Measurements from ENCODE around the gene CPEB4. TPM values are rescaled to one million over a fixed set of nuclear protein-coding genes. Genes with fewer than 3 reads are reported as not detected.

The CPEB4 gene
- total RNA-seq, 1 donor from 2014 or later: 14.1 TPM

GRCh38 chr5:173933901-173934300, 45.8 kb downstream of the CPEB4 start:
- DNase-seq (ENCODE audit: low spot score): no peak
- no peak overlapping the region for H3K27ac Mint-ChIP-seq
- no peaks in the 10 kb centered on the region for H3K9me3 Mint-ChIP-seq
- intact Hi-C loops (cut with micrococcal nuclease): loop anchor here (1.0 kb wide), 1 partner anchor 24 kb away; no protein-coding TSS in a partner anchor
- peaks cover 6% of the 10 kb centered on the region for H3K36me3 Mint-ChIP-seq (ENCODE audit: low read depth)
- H3K4me3 Mint-ChIP-seq: no peak overlapping the region
- no peaks in the 10 kb centered on the region for H3K4me1 Mint-ChIP-seq (ENCODE audit: low read depth)
- H3K27me3 Mint-ChIP-seq (ENCODE audit: insufficient read depth): no peaks in the 10 kb centered on the region

- Mint-ChIP-seq H3K27me3 (ENCODE audit: insufficient read depth) (no peaks in the 10 kb centered on the region), H3K9me3 (no peaks in the 10 kb centered on the region), H3K4me3 (no peak overlapping the region), H3K27ac (no peak overlapping the region), H3K36me3 (ENCODE audit: low read depth) (peaks cover 6% of the 10 kb centered on the region), H3K4me1 (ENCODE audit: low read depth) (no peaks in the 10 kb centered on the region)
- intact Hi-C loops (cut with micrococcal nuclease): no loop called here
- no peak for DNase-seq (ENCODE audit: low spot score)
These were observed 47.2 kb downstream of the CPEB4 start for GRCh38 chr5:173935396-173935795.

- intact Hi-C loops (cut with micrococcal nuclease): no loop called here
- Mint-ChIP-seq H3K4me1 (ENCODE audit: low read depth) (no peaks in the 10 kb centered on the region), H3K27ac (no peak overlapping the region), H3K4me3 (no peak overlapping the region), H3K27me3 (ENCODE audit: insufficient read depth) (no peaks in the 10 kb centered on the region), H3K9me3 (no peaks in the 10 kb centered on the region), H3K36me3 (ENCODE audit: low read depth) (peaks cover 3% of the 10 kb centered on the region)
- no peak for DNase-seq (ENCODE audit: low spot score)
These were observed 52.1 kb downstream of the CPEB4 start for GRCh38 chr5:173940269-173940668.

GRCh38 chr5:173941102-173941501, 53.0 kb downstream of the CPEB4 start:
- Mint-ChIP-seq H3K4me3 (no peak overlapping the region), H3K4me1 (ENCODE audit: low read depth) (no peaks in the 10 kb centered on the region), H3K27me3 (ENCODE audit: insufficient read depth) (no peaks in the 10 kb centered on the region), H3K36me3 (ENCODE audit: low read depth) (peaks cover 5% of the 10 kb centered on the region), H3K9me3 (no peaks in the 10 kb centered on the region), H3K27ac (no peak overlapping the region)
- intact Hi-C loops (cut with micrococcal nuclease): no loop called here
- no peak for DNase-seq (ENCODE audit: low spot score)

GRCh38 chr5:173941758-173942401, 53.7 kb downstream of the CPEB4 start:
- no peaks in the 10 kb centered on the region for H3K4me1 Mint-ChIP-seq (ENCODE audit: low read depth)
- H3K9me3 Mint-ChIP-seq: no peaks in the 10 kb centered on the region
- H3K4me3 Mint-ChIP-seq: no peak overlapping the region
- H3K36me3 Mint-ChIP-seq (ENCODE audit: low read depth): peaks cover 5% of the 10 kb centered on the region
- no peak overlapping the region for H3K27ac Mint-ChIP-seq
- intact Hi-C loops (cut with micrococcal nuclease): no loop called here
- no peaks in the 10 kb centered on the region for H3K27me3 Mint-ChIP-seq (ENCODE audit: insufficient read depth)
- no peak for DNase-seq (ENCODE audit: low spot score)

- peaks cover 16% of the 10 kb centered on the region for H3K36me3 Mint-ChIP-seq (ENCODE audit: low read depth)
- no peaks in the 10 kb centered on the region for H3K9me3 Mint-ChIP-seq
- H3K4me3 Mint-ChIP-seq: no peak overlapping the region
- DNase-seq (ENCODE audit: low spot score): no peak
- H3K27ac Mint-ChIP-seq: no peak overlapping the region
- H3K4me1 Mint-ChIP-seq (ENCODE audit: low read depth): no peaks in the 10 kb centered on the region
- intact Hi-C loops (cut with micrococcal nuclease): no loop called here
- no peaks in the 10 kb centered on the region for H3K27me3 Mint-ChIP-seq (ENCODE audit: insufficient read depth)
These were observed 56.4 kb downstream of the CPEB4 start for GRCh38 chr5:173944511-173944910.

- intact Hi-C loops (cut with micrococcal nuclease): no loop called here
- DNase-seq (ENCODE audit: low spot score): no peak
- H3K4me1 Mint-ChIP-seq (ENCODE audit: low read depth): no peaks in the 10 kb centered on the region
- H3K9me3 Mint-ChIP-seq: no peaks in the 10 kb centered on the region
- H3K4me3 Mint-ChIP-seq: no peak overlapping the region
- no peak overlapping the region for H3K27ac Mint-ChIP-seq
- H3K36me3 Mint-ChIP-seq (ENCODE audit: low read depth): peaks cover 20% of the 10 kb centered on the region
- no peaks in the 10 kb centered on the region for H3K27me3 Mint-ChIP-seq (ENCODE audit: insufficient read depth)
These were observed 57.0 kb downstream of the CPEB4 start for GRCh38 chr5:173945160-173945559.

- intact Hi-C loops (cut with micrococcal nuclease): no loop called here
- no peak overlapping the region for H3K4me3 Mint-ChIP-seq
- H3K27ac Mint-ChIP-seq: no peak overlapping the region
- no peak for DNase-seq (ENCODE audit: low spot score)
- no peaks in the 10 kb centered on the region for H3K27me3 Mint-ChIP-seq (ENCODE audit: insufficient read depth)
- no peaks in the 10 kb centered on the region for H3K4me1 Mint-ChIP-seq (ENCODE audit: low read depth)
- H3K36me3 Mint-ChIP-seq (ENCODE audit: low read depth): peaks cover 20% of the 10 kb centered on the region
- H3K9me3 Mint-ChIP-seq: no peaks in the 10 kb centered on the region
These were observed 58.2 kb downstream of the CPEB4 start for GRCh38 chr5:173946323-173946722.

- Mint-ChIP-seq H3K27ac (no peak overlapping the region), H3K36me3 (ENCODE audit: low read depth) (peaks cover 27% of the 10 kb centered on the region), H3K4me3 (no peak overlapping the region), H3K27me3 (ENCODE audit: insufficient read depth) (no peaks in the 10 kb centered on the region), H3K9me3 (no peaks in the 10 kb centered on the region), H3K4me1 (ENCODE audit: low read depth) (no peaks in the 10 kb centered on the region)
- DNase-seq (ENCODE audit: low spot score): no peak
- intact Hi-C loops (cut with micrococcal nuclease): no loop called here
These were observed 62.7 kb downstream of the CPEB4 start for GRCh38 chr5:173950829-173951228.

- intact Hi-C loops (cut with micrococcal nuclease): no loop called here
- no peak overlapping the region for H3K27ac Mint-ChIP-seq
- H3K27me3 Mint-ChIP-seq (ENCODE audit: insufficient read depth): no peaks in the 10 kb centered on the region
- no peaks in the 10 kb centered on the region for H3K9me3 Mint-ChIP-seq
- no peak for DNase-seq (ENCODE audit: low spot score)
- H3K4me1 Mint-ChIP-seq (ENCODE audit: low read depth): no peaks in the 10 kb centered on the region
- H3K36me3 Mint-ChIP-seq (ENCODE audit: low read depth): peaks cover 24% of the 10 kb centered on the region
- no peak overlapping the region for H3K4me3 Mint-ChIP-seq
These were observed 65.5 kb downstream of the CPEB4 start for GRCh38 chr5:173953528-173954090.

- Mint-ChIP-seq H3K36me3 (ENCODE audit: low read depth) (peaks cover 17% of the 10 kb centered on the region), H3K4me1 (ENCODE audit: low read depth) (no peaks in the 10 kb centered on the region), H3K9me3 (no peaks in the 10 kb centered on the region), H3K27ac (no peak overlapping the region), H3K4me3 (no peak overlapping the region), H3K27me3 (ENCODE audit: insufficient read depth) (no peaks in the 10 kb centered on the region)
- no peak for DNase-seq (ENCODE audit: low spot score)
- intact Hi-C loops (cut with micrococcal nuclease): no loop called here
These were observed 66.7 kb downstream of the CPEB4 start for GRCh38 chr5:173954671-173955521.

- intact Hi-C loops (cut with micrococcal nuclease): no loop called here
- no peaks in the 10 kb centered on the region for H3K27me3 Mint-ChIP-seq (ENCODE audit: insufficient read depth)
- H3K36me3 Mint-ChIP-seq (ENCODE audit: low read depth): peaks cover 2% of the 10 kb centered on the region
- no peak overlapping the region for H3K27ac Mint-ChIP-seq
- H3K4me3 Mint-ChIP-seq: no peak overlapping the region
- H3K4me1 Mint-ChIP-seq (ENCODE audit: low read depth): no peaks in the 10 kb centered on the region
- no peak for DNase-seq (ENCODE audit: low spot score)
- H3K9me3 Mint-ChIP-seq: no peaks in the 10 kb centered on the region
These were observed 72.8 kb downstream of the CPEB4 start for GRCh38 chr5:173960986-173961385.

- no peaks in the 10 kb centered on the region for H3K27me3 Mint-ChIP-seq (ENCODE audit: insufficient read depth)
- no peak for DNase-seq (ENCODE audit: low spot score)
- H3K9me3 Mint-ChIP-seq: no peaks in the 10 kb centered on the region
- intact Hi-C loops (cut with micrococcal nuclease): no loop called here
- no peaks in the 10 kb centered on the region for H3K36me3 Mint-ChIP-seq (ENCODE audit: low read depth)
- H3K27ac Mint-ChIP-seq: no peak overlapping the region
- H3K4me1 Mint-ChIP-seq (ENCODE audit: low read depth): no peaks in the 10 kb centered on the region
- no peak overlapping the region for H3K4me3 Mint-ChIP-seq
These were observed 73.3 kb downstream of the CPEB4 start for GRCh38 chr5:173961418-173961817.

Measured in activated T-helper 1 cell treated with anti-CD3 and anti-CD28 coated beads, Interleukin-12 subunit alpha, Interleukin-12 subunit beta, Interleukin-2, Interleukin-4 antibody, amounts not matched to agents 30 ng/mL and 10 ng/mL and 1 ng/mL, durations not matched to agents 14 hours and 24 hours and 36 hours (primary cell).